Fibroblast of the aortic adventitia (primary cell): ENCODE data around the gene SMYD1. TPM values are rescaled to one million over a fixed set of nuclear protein-coding genes. Genes with fewer than 3 reads are reported as not detected.

ENCODE experiments used
- DNase-seq: peaks from one replicate; pipeline ENCODE4 v3.0.0-alpha.2; 2010; ENCODE audit warnings: low read depth
- H3K4me3 ChIP-seq: 2 replicates; pipeline ENCODE4 v1.5.1; 2011; ENCODE audit warnings: low read depth, mild to moderate bottlenecking, control low read depth, low read length, moderate library complexity
- CTCF ChIP-seq: IDR thresholded peaks from 2 replicates; pipeline ENCODE4 v1.5.1; 2011; ENCODE audit warnings: mild to moderate bottlenecking, low read length, control low read depth, inconsistent platforms; ENCODE audit not compliant: insufficient read depth
- total RNA-seq: library from RNA; depleted of rRNA; stranded (reverse); fragments of >200 nt; gene quantifications from 2 replicates; pipeline ENCODE4 v1.2.3, GENCODE V29; 2012; ENCODE audit warnings: low replicate concordance

The SMYD1 gene
- total RNA-seq, 1 donor: not detected

- no peak for DNase-seq
- H3K4me3 ChIP-seq: no peak overlapping the region
- TF ChIP-seq CTCF: no peak
Observed at GRCh38 chr2:88090446-88091283, 23.0 kb downstream of the SMYD1 start.

GRCh38 chr2:88091943-88092342 is 24.3 kb downstream of the SMYD1 start:
- no peak for TF ChIP-seq CTCF
- no peak for DNase-seq
- H3K4me3 ChIP-seq: no peak overlapping the region

- no peak for DNase-seq
- no peak for TF ChIP-seq CTCF
- H3K4me3 ChIP-seq: no peak overlapping the region
Observed at GRCh38 chr2:88092773-88093172, 25.1 kb downstream of the SMYD1 start.

GRCh38 chr2:88095022-88095421 is 27.4 kb downstream of the SMYD1 start:
- TF ChIP-seq CTCF: no peak
- H3K4me3 ChIP-seq: no peak overlapping the region
- no peak for DNase-seq

- DNase-seq: no peak
- no peak overlapping the region for H3K4me3 ChIP-seq
- TF ChIP-seq CTCF: no peak
Observed at GRCh38 chr2:88096708-88097107, 29.1 kb downstream of the SMYD1 start.

- no peak for TF ChIP-seq CTCF
- DNase-seq: no peak
Observed at GRCh38 chr2:88097192-88097591, 29.6 kb downstream of the SMYD1 start.

More at GRCh38 chr2:88097192-88097591, 29.6 kb downstream of the SMYD1 start:
- no peak overlapping the region for H3K4me3 ChIP-seq
